ENCODE results near the gene MARS1. TPM values are rescaled to one million over a fixed set of nuclear protein-coding genes. Genes with fewer than 3 reads are reported as not detected.

Gene MARS1
- polyA plus RNA-seq, 3 donors = 31.7 to 67.0 (median 42.7) TPM

- 54 to 61% (median 57%) methylated on average over 10 of the region's 10 CpGs for WGBS, 3 donors
- H3K27ac ChIP-seq (ENCODE audit: low read depth, low read length) = no peak overlapping the region
Observed at GRCh38 chr12:57455374-57456144, 32.3 kb upstream of the MARS1 start.

GRCh38 chr12:57456145-57456700 is 31.6 kb upstream of the MARS1 start:
- no peak overlapping the region for H3K27ac ChIP-seq (ENCODE audit: low read depth, low read length)
- 30 to 38% (median 37%) methylated on average over 15 of the region's 15 CpGs for WGBS, 3 donors

GRCh38 chr12:57456737-57457490 is 31.0 kb upstream of the MARS1 start:
- WGBS, 3 donors = 79 to 92% (median 87%) methylated on average over 6 of the region's 6 CpGs
- no peak overlapping the region for H3K27ac ChIP-seq (ENCODE audit: low read depth, low read length)

- 22 to 35% (median 28%) methylated on average over 3 of the region's 3 CpGs for WGBS, 3 donors
- H3K27ac ChIP-seq (ENCODE audit: low read depth, low read length) = no peak overlapping the region
Observed at GRCh38 chr12:57458665-57459054, 29.2 kb upstream of the MARS1 start.

DNA sequence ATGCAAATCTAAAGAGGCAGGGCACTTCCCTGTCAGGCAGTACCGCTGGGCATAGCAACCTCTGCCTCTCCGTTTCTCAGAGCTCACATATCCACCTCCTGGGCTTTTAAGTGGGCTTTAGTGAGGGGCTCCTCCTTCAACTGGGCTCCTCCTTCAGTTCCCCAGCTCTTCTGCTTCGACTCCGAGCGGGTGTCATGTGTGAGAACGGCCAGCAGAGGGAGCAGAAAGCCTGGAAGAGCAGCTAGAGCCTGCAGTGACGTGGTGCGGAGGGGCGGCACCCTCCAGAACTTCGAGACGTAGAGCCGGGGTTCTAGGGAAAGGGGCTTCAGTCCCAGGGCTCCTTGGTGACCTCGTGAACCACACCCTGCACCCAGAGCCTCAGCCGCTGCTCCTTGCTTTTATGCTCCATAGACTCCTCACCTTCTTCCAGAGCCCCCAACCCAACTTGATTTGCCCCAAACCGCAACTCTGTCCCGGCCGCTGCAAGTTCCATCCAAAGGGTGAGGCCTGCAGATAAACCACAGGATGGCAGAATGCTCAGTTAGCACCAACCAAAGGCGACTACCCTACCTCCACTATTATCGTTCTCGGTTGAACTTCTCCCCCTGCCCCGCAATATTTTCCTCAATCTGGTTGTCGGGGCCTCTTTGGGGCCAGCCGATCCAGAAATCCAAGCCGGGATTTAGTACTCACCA is 28.7 kb upstream of the MARS1 start:
- WGBS, 3 donors = 0 to 1% (median 1%) methylated on average over 24 of the region's 24 CpGs
- H3K27ac ChIP-seq (ENCODE audit: low read depth, low read length) = no peak overlapping the region

GRCh38 chr12:57459750-57460467 is 28.0 kb upstream of the MARS1 start, which contains the start of gene GLI1:
GLI1 (plus strand) TSS chr12:57459785; CDS start chr12:57463692, 3,907 bp downstream.
- no peak within 1 kb of the TSS for H3K27ac ChIP-seq (ENCODE audit: low read depth, low read length)
- 1 to 2% (median 2%) methylated on average over 17 to 36 of the region's 36 CpGs for WGBS, 3 donors

- H3K27ac ChIP-seq (ENCODE audit: low read depth, low read length) = no peak overlapping the region
- 2 to 5% (median 4%) methylated on average over 6 of the region's 6 CpGs for WGBS, 3 donors
Observed at GRCh38 chr12:57460468-57460784, 27.4 kb upstream of the MARS1 start.

DNA sequence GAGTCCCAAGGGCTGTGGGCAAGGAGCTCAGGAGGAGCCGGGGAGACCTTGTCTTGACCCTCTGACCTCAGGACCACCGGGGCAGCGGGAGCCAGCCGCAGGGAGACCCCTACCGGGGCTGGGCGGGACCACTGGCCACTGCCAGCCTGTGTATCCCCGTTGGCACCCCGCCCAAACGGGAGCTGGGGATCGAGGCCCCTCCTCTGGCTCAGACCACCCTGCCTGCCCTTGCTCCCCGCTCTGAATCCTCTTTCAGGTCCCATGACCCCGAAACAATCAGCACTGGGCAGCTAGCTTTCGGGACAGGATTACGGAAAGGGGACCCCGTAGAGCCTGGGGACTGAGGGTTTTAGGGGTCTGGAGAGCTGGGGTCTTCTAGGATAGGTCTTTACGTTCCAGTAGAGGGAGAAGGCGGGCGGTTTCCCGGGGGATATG is 27.0 kb upstream of the MARS1 start:
- no peak overlapping the region for H3K27ac ChIP-seq (ENCODE audit: low read depth, low read length)
- 2 to 4% (median 2%) methylated on average over 16 to 19 of the region's 19 CpGs for WGBS, 3 donors

DNA sequence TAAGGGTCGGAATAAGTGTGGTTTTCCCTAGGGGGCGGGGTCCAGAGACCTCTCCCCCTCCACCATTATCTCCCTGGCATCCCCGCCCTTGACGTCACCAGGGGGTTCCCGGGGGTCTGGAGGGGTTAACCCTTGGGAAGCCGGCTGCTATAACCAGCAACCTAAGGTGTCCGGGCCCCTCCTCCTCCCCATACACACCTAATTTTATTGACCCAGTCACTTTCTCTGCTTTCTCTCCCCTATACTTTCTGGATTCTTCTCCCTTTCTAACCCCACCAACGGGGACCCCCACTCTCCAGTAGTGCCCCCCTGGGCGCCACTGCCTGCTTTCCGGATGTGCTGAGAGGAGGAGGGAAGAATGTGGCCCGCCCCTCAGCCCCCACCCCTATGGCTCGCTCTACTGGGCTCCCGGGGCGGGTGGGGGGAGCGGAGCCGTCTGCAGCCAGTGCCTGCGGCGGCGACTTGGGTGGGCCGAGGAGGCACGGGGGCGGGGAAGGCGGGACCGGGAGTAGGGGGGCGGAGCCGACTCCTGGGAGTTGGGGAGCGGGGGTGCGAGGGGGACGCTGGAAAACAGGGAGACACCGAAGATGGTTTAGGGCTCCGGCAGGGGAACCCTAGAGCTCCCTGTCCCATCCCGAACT is 26.5 kb upstream of the MARS1 start:
- WGBS, 3 donors = 1% methylated on average over 27 to 32 of the region's 32 CpGs
- H3K27ac ChIP-seq (ENCODE audit: low read depth, low read length) = no peak overlapping the region

- H3K27ac ChIP-seq (ENCODE audit: low read depth, low read length) = no peak overlapping the region
- 0 to 1% (median 1%) methylated on average over 8 to 9 of the region's 9 CpGs for WGBS, 3 donors
Observed at GRCh38 chr12:57461917-57462250, 26.0 kb upstream of the MARS1 start.

DNA sequence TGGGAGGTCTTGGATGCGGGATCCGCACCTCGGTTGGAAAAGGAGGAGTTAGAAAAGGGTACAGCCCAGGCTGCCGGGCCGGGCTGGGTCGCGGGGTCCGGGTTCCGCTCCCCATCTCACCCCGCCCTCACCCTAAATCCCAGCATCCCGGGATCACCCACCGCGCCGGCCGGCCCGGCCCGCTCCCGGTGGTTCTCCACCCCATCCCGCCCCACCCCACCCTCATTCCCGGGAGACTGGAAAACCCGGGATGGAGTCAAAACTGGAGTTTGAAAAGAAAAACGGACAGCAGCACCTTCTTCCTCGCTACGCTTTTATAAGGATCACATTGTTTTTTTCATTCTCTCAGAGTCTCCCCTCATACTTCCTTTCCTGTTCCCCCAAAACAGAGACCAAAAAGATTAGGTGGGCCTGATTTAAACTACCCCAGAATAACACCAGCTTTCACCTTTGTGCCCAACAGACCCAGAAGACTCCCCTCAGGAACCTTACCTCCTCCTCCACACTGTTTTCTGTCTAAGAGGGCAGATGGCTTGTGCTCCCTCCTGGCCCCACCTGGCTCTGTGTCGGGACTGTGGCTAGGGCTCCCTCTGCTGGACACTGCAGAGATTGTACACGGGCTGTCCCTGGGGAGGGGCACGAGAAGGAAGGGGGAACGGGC is 25.5 kb upstream of the MARS1 start:
- 1% methylated on average over 24 to 28 of the region's 28 CpGs for WGBS, 3 donors
- H3K27ac ChIP-seq (ENCODE audit: low read depth, low read length) = no peak overlapping the region

GRCh38 chr12:57462912-57463253 is 25.0 kb upstream of the MARS1 start:
- WGBS, 3 donors = 22 to 38% (median 33%) methylated on average over 5 of the region's 5 CpGs
- H3K27ac ChIP-seq (ENCODE audit: low read depth, low read length) = no peak overlapping the region

GRCh38 chr12:57464569-57464968 is 23.3 kb upstream of the MARS1 start:
- 86 to 94% (median 93%) methylated on average over 12 of the region's 12 CpGs for WGBS, 3 donors
- no peak overlapping the region for H3K27ac ChIP-seq (ENCODE audit: low read depth, low read length)

DNA sequence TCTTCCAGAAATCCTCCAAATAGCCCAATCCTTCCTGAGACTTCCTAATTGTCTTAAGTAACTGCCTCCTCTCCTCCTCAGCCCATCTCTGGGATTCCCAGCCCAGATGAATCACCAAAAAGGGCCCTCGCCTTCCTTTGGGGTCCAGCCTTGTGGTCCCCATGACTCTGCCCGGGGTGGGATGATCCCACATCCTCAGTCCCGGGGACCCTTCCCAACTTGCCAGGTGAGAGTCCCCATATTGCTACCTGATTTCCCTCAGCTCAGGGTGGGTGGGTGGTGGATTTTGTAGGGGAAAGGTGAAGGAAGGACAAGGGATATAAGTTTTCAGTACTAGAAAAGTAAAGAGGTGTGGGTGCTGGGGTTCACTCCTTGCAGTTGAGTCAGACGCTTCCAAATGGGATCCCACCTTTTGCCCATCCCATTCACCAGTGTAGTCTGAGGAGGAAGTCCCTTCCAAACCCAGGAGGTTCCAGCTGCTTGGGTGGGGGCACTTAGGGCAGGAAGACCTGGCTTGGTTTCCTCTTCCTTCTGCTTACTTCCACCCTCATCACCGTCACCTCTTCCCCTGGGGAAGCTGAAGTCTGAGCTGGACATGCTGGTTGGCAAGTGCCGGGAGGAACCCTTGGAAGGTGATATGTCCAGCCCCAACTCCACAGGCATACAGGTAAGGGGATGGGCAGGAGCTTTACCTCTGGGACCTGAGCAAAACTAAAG is 22.7 kb upstream of the MARS1 start:
- 75 to 80% (median 79%) methylated on average over 6 of the region's 6 CpGs for WGBS, 3 donors
- no peak overlapping the region for H3K27ac ChIP-seq (ENCODE audit: low read depth, low read length)

DNA sequence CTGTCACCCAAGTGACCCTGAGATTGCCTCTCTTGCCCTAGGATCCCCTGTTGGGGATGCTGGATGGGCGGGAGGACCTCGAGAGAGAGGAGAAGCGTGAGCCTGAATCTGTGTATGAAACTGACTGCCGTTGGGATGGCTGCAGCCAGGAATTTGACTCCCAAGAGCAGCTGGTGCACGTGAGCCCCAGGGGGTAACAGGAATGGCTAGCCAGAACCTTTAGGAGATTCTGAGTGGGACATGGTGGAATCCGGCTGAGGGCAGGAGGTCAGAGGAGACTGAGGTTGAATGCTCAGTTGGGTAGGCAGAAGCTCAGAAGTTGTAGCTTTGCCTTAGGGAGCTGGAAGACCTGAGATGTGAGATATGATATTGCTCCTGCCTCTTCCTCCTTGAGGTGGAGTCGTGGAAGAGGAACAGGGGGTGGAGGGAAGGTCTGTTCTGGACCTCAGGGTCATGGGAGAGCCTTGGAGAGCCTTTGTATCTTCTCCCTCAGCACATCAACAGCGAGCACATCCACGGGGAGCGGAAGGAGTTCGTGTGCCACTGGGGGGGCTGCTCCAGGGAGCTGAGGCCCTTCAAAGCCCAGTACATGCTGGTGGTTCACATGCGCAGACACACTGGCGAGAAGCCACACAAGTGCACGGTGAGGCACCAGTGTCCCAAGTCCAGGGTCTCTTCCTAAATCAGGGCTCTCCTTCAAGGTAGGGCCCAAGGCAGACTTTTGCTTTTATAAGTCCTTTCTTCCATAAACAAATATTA is 21.9 kb upstream of the MARS1 start:
- H3K27ac ChIP-seq (ENCODE audit: low read depth, low read length) = no peak overlapping the region
- 60 to 79% (median 78%) methylated on average over 14 of the region's 14 CpGs for WGBS, 3 donors

DNA sequence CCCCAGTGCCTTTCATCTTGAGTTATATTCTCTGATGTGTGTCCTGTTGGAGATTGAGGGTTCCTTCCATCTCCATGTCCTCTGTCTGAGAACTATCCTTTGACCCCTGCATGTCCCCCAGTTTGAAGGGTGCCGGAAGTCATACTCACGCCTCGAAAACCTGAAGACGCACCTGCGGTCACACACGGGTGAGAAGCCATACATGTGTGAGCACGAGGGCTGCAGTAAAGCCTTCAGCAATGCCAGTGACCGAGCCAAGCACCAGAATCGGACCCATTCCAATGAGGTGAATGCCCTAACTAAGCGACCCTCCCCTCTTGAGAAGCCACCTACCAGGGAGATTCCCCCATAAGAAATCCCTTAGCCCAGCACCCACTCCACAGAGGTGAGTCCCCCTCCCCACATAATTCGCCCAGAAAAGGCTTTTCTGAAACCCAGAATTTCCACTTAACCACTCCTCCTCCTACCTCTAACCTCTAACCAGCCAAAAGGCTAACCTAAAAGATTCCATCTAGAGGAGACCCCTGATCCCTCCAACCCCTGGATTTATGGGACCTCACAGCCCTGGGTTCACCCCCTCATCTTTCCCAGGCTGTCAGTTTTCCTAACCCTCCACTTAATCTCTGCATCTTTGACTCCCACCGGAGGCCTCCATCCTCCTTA is 20.5 kb upstream of the MARS1 start:
- 76 to 90% (median 86%) methylated on average over 12 of the region's 12 CpGs for WGBS, 3 donors

More for the DNA sequence above, 20.5 kb upstream of the MARS1 start:
- H3K27ac ChIP-seq (ENCODE audit: low read depth, low read length) = no peak overlapping the region

All from adipose tissue (tissue), 3 donors.